Measurements from ENCODE around the gene DISP3. TPM values are rescaled to one million over a fixed set of nuclear protein-coding genes. Genes with fewer than 3 reads are reported as not detected.

Gene DISP3
- total and polyA plus RNA-seq, 4 donors, result 0.04 to 0.18 (median 0.07) TPM; not detected in 1

- ATAC-seq (ENCODE audit: insufficient read depth, low FRiP score) (no peak), DNase-seq (no peak)
- Histone ChIP-seq H3K27me3 (ENCODE audit: control insufficient read depth in 3 of 3, insufficient read depth in 3 of 3, low read length in 2 of 3) (peaks cover 0 to 36% (median 0%) of the 10 kb centered on the region in 3 donors), H3K4me3 (no peak overlapping the region), H3K9ac (ENCODE audit: insufficient read depth in 1 of 2, low read length in 2 of 2) (no peak overlapping the region), H3K27ac (ENCODE audit: low read depth in 1 of 2, low read length in 1 of 2) (no peak overlapping the region), H3K9me3 (ENCODE audit: control insufficient read depth in 4 of 4, insufficient read depth in 3 of 4, low read length in 3 of 4) (no peaks in the 10 kb centered on the region), H3K36me3 (ENCODE audit: control insufficient read depth in 4 of 4, insufficient read depth in 4 of 4, low read length in 4 of 4) (no peaks in the 10 kb centered on the region), H3K4me1 (ENCODE audit: control insufficient read depth in 5 of 5, insufficient read depth in 5 of 5, low read length in 5 of 5) (no peaks in the 10 kb centered on the region)
- 61 to 62% methylated on average over 20 of the region's 20 CpGs for WGBS, 2 donors
- TF ChIP-seq, protein P1, sequence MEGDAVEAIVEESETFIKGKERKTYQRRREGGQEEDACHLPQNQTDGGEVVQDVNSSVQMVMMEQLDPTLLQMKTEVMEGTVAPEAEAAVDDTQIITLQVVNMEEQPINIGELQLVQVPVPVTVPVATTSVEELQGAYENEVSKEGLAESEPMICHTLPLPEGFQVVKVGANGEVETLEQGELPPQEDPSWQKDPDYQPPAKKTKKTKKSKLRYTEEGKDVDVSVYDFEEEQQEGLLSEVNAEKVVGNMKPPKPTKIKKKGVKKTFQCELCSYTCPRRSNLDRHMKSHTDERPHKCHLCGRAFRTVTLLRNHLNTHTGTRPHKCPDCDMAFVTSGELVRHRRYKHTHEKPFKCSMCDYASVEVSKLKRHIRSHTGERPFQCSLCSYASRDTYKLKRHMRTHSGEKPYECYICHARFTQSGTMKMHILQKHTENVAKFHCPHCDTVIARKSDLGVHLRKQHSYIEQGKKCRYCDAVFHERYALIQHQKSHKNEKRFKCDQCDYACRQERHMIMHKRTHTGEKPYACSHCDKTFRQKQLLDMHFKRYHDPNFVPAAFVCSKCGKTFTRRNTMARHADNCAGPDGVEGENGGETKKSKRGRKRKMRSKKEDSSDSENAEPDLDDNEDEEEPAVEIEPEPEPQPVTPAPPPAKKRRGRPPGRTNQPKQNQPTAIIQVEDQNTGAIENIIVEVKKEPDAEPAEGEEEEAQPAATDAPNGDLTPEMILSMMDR (IDR thresholded peaks at IDR 0.05; ENCODE audit: control extremely low read depth, extremely low read depth), result no peak
Observed at GRCh38 chr1:11448373-11449099, 30.4 kb upstream of the DISP3 start.

DNA sequence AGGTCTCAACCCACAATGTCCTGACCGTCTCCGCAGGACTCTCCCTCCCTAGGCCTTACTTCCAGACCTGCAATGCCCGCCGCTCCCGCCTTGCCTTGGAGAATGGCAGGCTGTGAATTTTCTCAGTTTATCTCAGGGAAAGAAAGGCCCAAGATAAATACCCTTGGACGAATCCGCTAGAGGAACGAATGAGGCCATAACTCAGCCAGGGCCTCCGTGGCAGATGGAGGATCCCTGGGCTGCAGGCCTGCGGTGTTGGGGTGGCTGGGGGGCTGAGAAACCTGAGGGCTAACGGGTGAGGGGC is 29.9 kb upstream of the DISP3 start:
- H3K4me3 ChIP-seq, result no peak overlapping the region
- no peak overlapping the region for H3K9ac ChIP-seq (ENCODE audit: insufficient read depth in 1 of 2, low read length in 2 of 2)
- no peak overlapping the region for H3K27ac ChIP-seq (ENCODE audit: low read depth in 1 of 2, low read length in 1 of 2)
- TF ChIP-seq, protein P1 (IDR thresholded peaks at IDR 0.05; ENCODE audit: control extremely low read depth, extremely low read depth), result no peak
- 67 to 70% methylated on average over 11 of the region's 11 CpGs for WGBS, 2 donors
- no peaks in the 10 kb centered on the region for H3K9me3 ChIP-seq (ENCODE audit: control insufficient read depth in 4 of 4, insufficient read depth in 3 of 4, low read length in 3 of 4)
- no peaks in the 10 kb centered on the region for H3K4me1 ChIP-seq (ENCODE audit: control insufficient read depth in 5 of 5, insufficient read depth in 5 of 5, low read length in 5 of 5)
- peaks cover 0 to 38% (median 0%) of the 10 kb centered on the region in 3 donors for H3K27me3 ChIP-seq (ENCODE audit: control insufficient read depth in 3 of 3, insufficient read depth in 3 of 3, low read length in 2 of 3)
- ATAC-seq (ENCODE audit: insufficient read depth, low FRiP score), result no peak
- no peaks in the 10 kb centered on the region for H3K36me3 ChIP-seq (ENCODE audit: control insufficient read depth in 4 of 4, insufficient read depth in 4 of 4, low read length in 4 of 4)
- no peak for DNase-seq

DNA sequence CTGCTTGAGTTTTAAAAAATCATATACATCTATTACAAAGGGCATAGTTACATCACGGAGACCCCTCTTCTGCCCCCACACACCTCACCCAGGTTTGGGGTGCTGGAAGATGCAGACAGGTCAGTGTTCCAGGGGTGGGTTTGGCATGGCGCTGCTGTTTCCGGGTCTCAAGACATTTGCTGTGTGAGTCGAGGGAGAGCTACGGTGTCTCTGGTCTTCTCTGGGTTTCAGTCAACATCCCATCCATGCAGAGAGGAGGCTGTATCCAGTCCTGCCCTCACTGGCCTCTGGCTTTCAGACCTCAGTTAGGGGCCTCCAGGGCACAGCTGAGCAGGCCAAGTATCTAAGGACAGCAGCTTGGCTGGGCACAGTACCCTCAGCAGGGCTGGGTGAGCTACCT is 28.6 kb upstream of the DISP3 start:
- ATAC-seq (ENCODE audit: insufficient read depth, low FRiP score) (no peak), DNase-seq (no peak)
- Histone ChIP-seq H3K36me3 (ENCODE audit: control insufficient read depth in 4 of 4, insufficient read depth in 4 of 4, low read length in 4 of 4) (no peaks in the 10 kb centered on the region), H3K27ac (ENCODE audit: low read depth in 1 of 2, low read length in 1 of 2) (no peak overlapping the region), H3K4me1 (ENCODE audit: control insufficient read depth in 5 of 5, insufficient read depth in 5 of 5, low read length in 5 of 5) (no peaks in the 10 kb centered on the region), H3K4me3 (no peak overlapping the region), H3K27me3 (ENCODE audit: control insufficient read depth in 3 of 3, insufficient read depth in 3 of 3, low read length in 2 of 3) (peaks cover 0 to 36% (median 0%) of the 10 kb centered on the region in 3 donors), H3K9ac (ENCODE audit: insufficient read depth in 1 of 2, low read length in 2 of 2) (no peak overlapping the region), H3K9me3 (ENCODE audit: control insufficient read depth in 4 of 4, insufficient read depth in 3 of 4, low read length in 3 of 4) (no peaks in the 10 kb centered on the region)
- TF ChIP-seq, protein P1 (IDR thresholded peaks at IDR 0.05; ENCODE audit: control extremely low read depth, extremely low read depth), result no peak
- 91 to 95% methylated on average over 5 of the region's 5 CpGs for WGBS, 2 donors

Data from lung (tissue), 12 donors.